Gastroesophageal sphincter (tissue), 3 donors: ENCODE measurements around the gene LGR5.

Experiments used
- CTCF ChIP-seq, 4 experiments: fragments of 200-600 bp in 2 of 4; fragments of 450-650 bp in 2 of 4; sonication (generic) in 1 of 4; IDR thresholded peaks; one replicate each; pipeline ENCODE4 v1.5.1; 2017 to 2019; ENCODE audit warnings: antibody characterized with exemption in 4 of 4, mild to moderate bottlenecking in 2 of 4, moderate library complexity in 2 of 4
- POLR2A ChIP-seq, 2 donors: fragments of 450-650 bp; IDR thresholded peaks; one replicate each; pipeline ENCODE4 v1.6.1; 2017; ENCODE audit warnings: antibody characterized with exemption in 2 of 2, mild to moderate bottlenecking in 2 of 2, moderate library complexity in 1 of 2

GRCh38 chr12:71555191-71555590 is 115.6 kb downstream of the LGR5 start:
- TF ChIP-seq CTCF (IDR thresholded peaks at IDR 0.05) (no peak), POLR2A (IDR thresholded peaks at IDR 0.05) (no peak)
